AG09319 (cell line): Measurements from ENCODE around the gene SAMD3.
"Not testable (repeated sequence)": the region's sequence is repeated elsewhere in the genome, so short reads cannot be mapped to it uniquely, and the experiment has no call there.

ENCODE experiments used
- DNase-seq: peaks from one replicate; pipeline ENCODE4 v3.0.0-alpha.2; 2010; ENCODE audit warnings: low read depth; ENCODE audit errors: extremely low read depth
- CTCF ChIP-seq: IDR thresholded peaks from 2 replicates; pipeline ENCODE4 v1.5.1; 2011; ENCODE audit warnings: low read depth, mild to moderate bottlenecking, inconsistent platforms, low read length, moderate library complexity

The SAMD3 gene

GRCh38 chr6:130252527-130253237, 29.9 kb upstream of the SAMD3 start:
- TF ChIP-seq CTCF = no peak
- DNase-seq = no peak

GRCh38 chr6:130245267-130245666, 22.5 kb upstream of the SAMD3 start:
- DNase-seq = no peak
- TF ChIP-seq CTCF = no peak

- no peak for TF ChIP-seq CTCF
Observed at GRCh38 chr6:130244728-130245127, 22.0 kb upstream of the SAMD3 start.

GRCh38 chr6:130240232-130240631, 17.5 kb upstream of the SAMD3 start:
- no peak for TF ChIP-seq CTCF
- peak; percentile 35 for DNase-seq

More at GRCh38 chr6:130244728-130245127, 22.0 kb upstream of the SAMD3 start:
- DNase-seq = no peak

GRCh38 chr6:130239755-130240154, 17.0 kb upstream of the SAMD3 start:
- TF ChIP-seq CTCF = no peak

GRCh38 chr6:130233330-130233729, 10.6 kb upstream of the SAMD3 start:
- TF ChIP-seq CTCF = no peak
- DNase-seq = no peak

More at GRCh38 chr6:130239755-130240154, 17.0 kb upstream of the SAMD3 start:
- no peak for DNase-seq

GRCh38 chr6:130230531-130230930, 7.8 kb upstream of the SAMD3 start:
- not testable (repeated sequence) for DNase-seq

GRCh38 chr6:130229645-130230044, 6.9 kb upstream of the SAMD3 start:
- no peak for DNase-seq
- TF ChIP-seq CTCF = no peak
